Hematopoietic multipotent progenitor cell treated with erythropoietin and hydrocortisone succinate and interleukin-3 and kit ligand, for 8 days (in vitro differentiated cells): ENCODE results near the gene GYPC.
A peak's percentile ranks its signal among the peaks of the same experiment; 100 is the strongest.
"Not testable (repeated sequence)": the region's sequence is repeated elsewhere in the genome, so short reads cannot be mapped to it uniquely, and the experiment has no call there.

Experiments
- DNase-seq: peaks from one replicate; pipeline ENCODE4 v3.0.0-alpha.2; 2015

GYPC gene

GRCh38 chr2:126655500-126656430 lies at the start of gene GYPC:
TSS of gene GYPC (plus strand) at chr2:126656158. CDS start at chr2:126656264, 106 bp downstream.
- DNase-seq = peak; percentile 92

DNA sequence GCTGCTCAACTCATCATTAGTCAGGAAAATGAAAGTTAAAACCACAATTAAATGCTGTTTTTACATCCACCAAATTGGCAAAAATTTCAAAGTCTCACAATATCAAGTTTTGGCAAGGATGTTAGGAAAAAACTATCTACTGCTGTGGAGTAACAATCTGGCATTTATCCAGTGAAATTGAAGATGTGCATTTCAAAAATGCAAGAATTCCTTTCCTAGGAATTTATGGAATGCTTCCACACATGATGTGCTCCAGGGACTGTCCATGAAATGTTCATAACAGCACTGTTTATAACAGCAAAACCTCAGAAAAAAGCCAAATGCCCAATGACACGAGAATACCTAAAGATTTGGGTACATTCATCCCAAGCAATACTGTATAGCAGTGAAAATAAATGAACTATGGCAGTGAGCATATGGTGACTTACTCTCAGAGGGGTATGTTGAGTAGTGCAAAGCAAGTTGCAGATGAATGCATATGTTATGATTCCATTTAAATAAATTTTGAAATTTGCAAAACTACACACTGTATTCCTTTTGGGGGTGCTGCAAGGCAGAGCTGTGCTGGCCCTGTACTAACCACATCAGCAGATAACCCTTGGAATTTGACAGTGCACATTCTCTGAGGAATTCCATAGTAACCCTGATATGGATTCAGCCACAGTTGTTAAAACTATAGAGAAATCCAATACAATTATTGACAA lies 41.3 kb upstream of the GYPC start:
- peak; percentile 17 for DNase-seq

DNA sequence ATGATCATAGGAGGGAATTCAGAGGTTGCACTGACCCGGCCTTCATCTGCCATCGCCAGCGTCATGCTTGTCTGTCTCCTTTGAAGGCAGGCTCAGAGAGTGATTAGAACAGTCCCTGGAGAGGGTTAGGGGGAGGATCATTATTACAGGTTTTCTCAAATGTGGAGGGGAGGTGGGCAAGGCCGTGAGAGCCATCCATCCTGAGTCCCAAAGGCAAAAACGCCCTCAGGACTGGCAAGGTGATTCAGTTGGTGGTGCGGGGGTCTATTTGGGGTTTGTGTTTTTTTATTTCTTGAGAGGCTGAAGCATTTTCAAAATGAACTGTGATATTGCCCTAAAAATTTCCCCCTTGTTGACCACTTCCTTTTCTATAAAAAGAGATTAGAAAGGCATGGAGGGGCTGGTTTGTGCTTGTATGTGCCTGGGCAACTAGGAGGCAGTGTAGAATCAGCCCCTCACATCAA lies 39.3 kb upstream of the GYPC start:
- DNase-seq = no peak

GRCh38 chr2:126620302-126620701 lies 35.7 kb upstream of the GYPC start:
- no peak for DNase-seq

DNA sequence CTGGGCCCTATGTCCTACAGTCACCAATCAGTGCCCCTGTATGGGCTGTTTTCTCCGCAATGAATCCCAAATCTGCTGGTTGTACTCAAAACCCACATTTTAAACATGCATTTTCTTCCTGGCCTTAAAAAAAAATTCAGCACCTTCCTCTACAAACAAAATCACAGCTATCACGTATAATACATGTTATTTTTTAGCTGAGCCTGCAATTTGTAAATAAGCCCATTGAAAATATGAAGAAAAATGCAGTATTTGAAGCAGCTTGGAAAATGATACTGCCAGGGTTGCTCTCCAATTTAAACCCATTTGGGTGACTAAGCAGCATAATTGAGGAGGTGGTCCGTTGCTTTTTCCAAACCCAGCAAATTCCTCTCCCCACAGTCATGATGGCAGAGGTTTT lies 33.0 kb upstream of the GYPC start:
- no peak for DNase-seq

DNA sequence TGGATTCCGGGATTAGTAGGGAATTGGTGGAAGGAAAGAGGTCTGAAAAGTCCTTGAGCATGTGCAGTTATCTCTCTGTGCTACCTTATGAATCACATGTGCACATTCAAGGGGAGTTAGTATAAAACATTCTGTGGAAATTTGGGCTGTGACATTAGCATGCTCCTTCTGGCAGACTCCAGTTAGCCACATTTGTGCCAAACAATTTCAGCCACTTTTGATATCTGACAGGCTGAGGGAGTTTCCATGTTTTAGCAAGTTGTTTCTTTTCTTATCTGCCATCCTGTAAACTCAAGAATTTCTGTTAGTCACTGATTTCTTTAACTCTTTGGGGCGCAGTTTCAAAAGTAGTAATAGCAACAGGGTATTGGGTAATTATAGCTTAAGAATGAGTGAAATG lies 28.3 kb upstream of the GYPC start:
- peak; percentile 74 for DNase-seq

DNA sequence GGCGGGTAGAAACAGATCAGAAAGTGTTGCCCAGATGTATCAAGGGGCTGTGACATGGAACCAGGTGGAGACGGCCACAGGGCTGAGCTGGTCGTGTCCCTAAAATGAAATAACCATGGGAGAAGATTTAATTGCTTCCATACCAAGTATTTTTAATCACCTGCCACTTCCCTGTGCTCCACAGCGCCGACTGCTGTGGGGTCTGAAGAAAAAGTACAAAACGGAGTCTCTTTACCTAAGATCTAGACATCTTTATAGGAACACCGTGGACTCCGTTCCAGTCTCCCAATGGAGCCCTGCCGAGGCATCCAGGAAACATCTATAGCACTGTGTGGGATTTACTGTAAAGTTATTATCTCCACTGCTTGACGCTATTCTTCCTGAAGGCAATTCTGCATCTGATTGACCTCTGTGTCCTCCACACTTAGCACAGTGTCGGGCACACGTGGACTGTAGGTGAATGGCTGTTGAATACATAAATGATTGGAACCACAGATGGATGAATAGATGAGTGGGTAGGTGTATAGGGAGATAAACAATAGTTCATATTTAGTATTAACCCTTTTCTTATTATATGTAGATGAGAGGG lies 21.6 kb upstream of the GYPC start:
- DNase-seq = peak; percentile 66

GRCh38 chr2:126635281-126635680 lies 20.7 kb upstream of the GYPC start:
- no peak for DNase-seq

- peak; percentile 50 for DNase-seq
These were observed 20.2 kb upstream of the GYPC start for GRCh38 chr2:126635736-126636135.

DNA sequence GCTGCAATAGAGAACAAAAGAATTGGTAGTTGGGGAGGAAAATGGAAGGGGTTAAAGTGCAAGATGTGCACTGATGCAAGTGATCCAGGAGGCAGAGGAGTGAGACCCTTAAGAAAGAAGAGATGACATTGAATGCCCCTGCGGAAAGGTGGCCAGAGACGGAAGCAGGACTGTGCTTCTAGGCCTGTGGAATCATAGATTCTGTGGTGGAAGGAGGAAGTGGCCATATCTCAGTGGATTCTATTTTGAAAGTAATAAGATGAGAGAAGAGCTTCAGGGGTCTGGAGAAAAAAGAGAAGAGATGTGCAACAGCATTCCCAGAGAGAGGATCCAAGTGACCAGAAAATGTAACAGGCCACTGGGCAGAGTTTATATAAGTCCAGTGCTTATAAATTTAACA lies 18.6 kb upstream of the GYPC start:
- no peak for DNase-seq

DNA sequence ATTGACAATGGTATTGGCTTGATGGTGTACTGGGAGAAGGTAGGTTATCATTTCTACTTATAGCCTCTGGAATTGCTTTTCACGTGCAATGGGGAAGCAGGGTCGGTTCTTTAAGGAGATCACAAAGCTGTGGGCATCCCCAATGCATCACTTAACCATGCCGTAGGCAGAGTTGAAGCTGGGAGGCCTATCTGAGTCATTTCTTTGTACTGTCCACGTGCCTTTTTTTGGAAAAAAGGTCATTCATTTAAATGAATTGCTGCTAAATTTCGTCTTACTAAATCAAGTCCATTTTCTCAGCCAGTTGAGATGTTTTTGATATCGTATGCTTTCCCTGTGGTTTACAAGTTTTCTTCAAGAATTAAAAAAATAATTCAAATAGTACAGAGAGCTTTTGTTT lies 17.2 kb upstream of the GYPC start:
- no peak for DNase-seq

- DNase-seq = no peak
These were observed 16.7 kb upstream of the GYPC start for GRCh38 chr2:126639276-126639675.

DNA sequence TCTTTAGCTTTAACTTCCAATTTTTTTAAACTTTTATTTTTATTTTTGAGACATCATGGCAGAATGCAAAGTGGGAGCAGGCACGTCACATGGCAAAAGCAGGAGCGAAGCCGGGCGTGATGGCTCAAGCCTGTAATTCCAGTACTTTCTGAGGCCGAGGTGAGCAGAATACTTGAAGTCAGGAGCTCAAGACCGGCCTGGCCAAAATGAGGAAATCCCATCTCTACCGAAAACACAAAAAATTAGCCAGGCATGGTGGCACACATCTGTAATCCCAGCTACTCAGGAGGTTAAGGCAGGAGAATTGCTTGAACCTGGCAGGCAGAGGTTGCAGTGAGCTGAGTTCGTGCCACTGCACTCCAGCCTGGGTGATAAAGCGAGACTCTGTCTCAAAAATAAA lies 14.7 kb upstream of the GYPC start:
- not testable (repeated sequence) for DNase-seq

GRCh38 chr2:126642031-126642430 lies 13.9 kb upstream of the GYPC start:
- no peak for DNase-seq

- DNase-seq = no peak
These were observed 12.5 kb upstream of the GYPC start for GRCh38 chr2:126643431-126643830.

GRCh38 chr2:126643972-126644371 lies 12.0 kb upstream of the GYPC start:
- DNase-seq = no peak

DNA sequence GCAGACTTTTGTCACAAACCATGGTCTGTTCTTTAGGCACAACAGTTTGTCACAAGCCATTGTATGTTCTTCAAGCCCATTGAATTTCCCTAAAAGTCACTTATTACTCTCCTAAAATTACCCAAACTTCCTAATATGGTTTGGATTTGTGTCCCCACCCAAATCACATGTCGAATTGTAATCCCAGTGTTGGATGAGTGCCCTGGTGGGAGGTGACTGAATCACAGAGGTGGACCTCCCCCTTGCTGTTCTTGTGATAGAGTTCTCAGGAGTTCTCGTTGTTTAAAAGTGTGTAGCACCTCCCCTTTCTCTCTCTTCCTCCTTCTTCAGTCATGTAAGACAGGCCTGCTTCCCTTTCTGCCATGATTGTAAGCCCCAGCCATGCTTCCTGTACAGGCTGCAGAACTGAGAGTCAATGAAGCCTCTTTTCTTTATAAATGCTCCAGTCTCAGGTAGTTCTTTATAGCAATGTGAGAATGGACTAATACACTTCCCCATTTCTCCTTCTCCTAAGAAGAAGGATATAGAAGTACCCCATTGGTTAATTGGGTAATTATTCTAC lies 11.2 kb upstream of the GYPC start:
- DNase-seq = peak; percentile 93

GRCh38 chr2:126645211-126645618 lies 10.7 kb upstream of the GYPC start:
- peak; percentile 98 for DNase-seq

GRCh38 chr2:126646026-126646425 lies 9.9 kb upstream of the GYPC start:
- peak; percentile 72 for DNase-seq

DNA sequence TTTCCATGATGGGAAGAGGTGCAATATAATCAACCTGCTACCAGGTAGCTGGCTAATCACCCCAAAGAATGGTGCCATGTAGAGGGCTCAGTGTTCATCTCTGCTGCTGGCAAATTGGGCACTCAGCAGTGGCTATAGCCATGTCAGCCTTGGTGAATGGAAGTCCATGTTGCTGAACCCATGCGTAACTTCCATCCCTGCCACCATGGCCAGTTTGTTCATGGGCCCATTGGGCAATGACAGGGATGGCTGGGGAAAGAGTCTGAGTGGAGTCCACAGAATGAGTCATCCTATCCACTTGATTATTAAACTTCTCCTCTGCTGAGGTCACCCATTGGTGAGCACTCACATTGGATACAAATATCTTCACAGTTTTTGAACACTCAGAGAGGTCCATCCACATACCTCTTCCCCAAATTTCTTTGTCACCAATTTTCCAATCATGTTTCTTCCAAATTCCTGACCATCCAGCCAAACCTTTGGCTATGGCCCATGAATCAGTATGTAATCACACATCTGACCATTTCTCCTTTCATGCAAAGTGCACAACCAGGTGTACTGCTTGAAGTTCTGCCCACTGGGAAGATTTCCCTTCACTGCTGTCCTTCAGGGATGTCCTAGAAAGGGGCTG lies 8.1 kb upstream of the GYPC start:
- not testable (repeated sequence) for DNase-seq

- peak; percentile 61 for DNase-seq
These were observed 7.6 kb upstream of the GYPC start for GRCh38 chr2:126648345-126648786.

- no peak for DNase-seq
These were observed 6.9 kb upstream of the GYPC start for GRCh38 chr2:126649101-126649500.

DNA sequence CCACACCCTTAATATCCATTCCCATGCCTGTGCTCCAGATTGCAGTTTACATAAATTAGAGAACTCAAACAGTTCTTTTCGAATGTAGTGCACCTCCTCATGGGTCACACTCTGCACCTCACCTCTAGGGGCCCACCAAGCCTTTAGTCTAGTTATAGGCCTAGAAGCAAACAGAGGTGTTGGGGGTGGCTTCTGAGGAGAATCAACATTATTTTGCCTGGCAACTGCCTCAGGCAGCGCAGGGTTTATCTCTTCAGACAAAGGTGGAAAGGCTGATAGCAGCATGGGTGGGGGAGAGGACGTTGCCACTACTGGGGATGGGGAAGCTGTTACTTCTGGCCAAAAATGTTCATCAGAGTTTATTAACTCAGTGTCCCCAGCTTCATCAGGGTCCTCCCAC lies 5.0 kb upstream of the GYPC start:
- DNase-seq = peak; percentile 92
